WERI-Rb-1 (cell line): ENCODE data around the gene NEUROD1.

Source experiments
- DNase-seq: peaks from one replicate; pipeline ENCODE4 v3.0.0-alpha.2; 2020
- H3K27ac ChIP-seq: fragments of 250-450 bp; sonication (Bioruptor Pico); 2 replicates; pipeline ENCODE4 v1.5.1; 2020; ENCODE audit warnings: mild to moderate bottlenecking, moderate library complexity
- H3K27me3 ChIP-seq: fragments of 250-450 bp; sonication (Bioruptor Pico); 2 replicates; pipeline ENCODE4 v1.5.1; 2021; ENCODE audit warnings: mild to moderate bottlenecking, low read depth, moderate library complexity; ENCODE audit not compliant: insufficient read depth, severe bottlenecking
- H3K36me3 ChIP-seq: fragments of 250-450 bp; sonication (Bioruptor Pico); 2 replicates; pipeline ENCODE4 v1.5.1; 2020; ENCODE audit warnings: mild to moderate bottlenecking, moderate library complexity
- H3K4me3 ChIP-seq: 2 replicates; pipeline ENCODE4 v1.5.1; 2011; ENCODE audit warnings: low read depth, mild to moderate bottlenecking, control low read depth, low read length
- H3K9me3 ChIP-seq: fragments of 250-450 bp; sonication (Bioruptor Pico); 2 replicates; pipeline ENCODE4 v1.5.1; 2021; ENCODE audit warnings: mild to moderate bottlenecking, moderate library complexity; ENCODE audit not compliant: severe bottlenecking
- CTCF ChIP-seq: IDR thresholded peaks from 2 replicates; pipeline ENCODE4 v1.5.1; 2011; ENCODE audit warnings: low read depth, mild to moderate bottlenecking, control low read depth, inconsistent platforms, low read length

NEUROD1 gene

GRCh38 chr2:181639686-181640085 lies 40.6 kb downstream of the NEUROD1 start:
- DNase-seq = no peak
- no peak overlapping the region for H3K4me3 ChIP-seq
- no peak overlapping the region for H3K27ac ChIP-seq
- H3K36me3 ChIP-seq = no peaks in the 10 kb centered on the region
- TF ChIP-seq CTCF = no peak
- no peaks in the 10 kb centered on the region for H3K9me3 ChIP-seq
- no peaks in the 10 kb centered on the region for H3K27me3 ChIP-seq

GRCh38 chr2:181632733-181633401 lies 47.5 kb downstream of the NEUROD1 start:
- no peaks in the 10 kb centered on the region for H3K9me3 ChIP-seq
- no peak overlapping the region for H3K4me3 ChIP-seq
- no peak for DNase-seq
- H3K27me3 ChIP-seq = no peaks in the 10 kb centered on the region
- no peak for TF ChIP-seq CTCF
- H3K36me3 ChIP-seq = no peaks in the 10 kb centered on the region
- H3K27ac ChIP-seq = peak overlapping the region; percentile 62

- H3K27me3 ChIP-seq = no peaks in the 10 kb centered on the region
- no peak for DNase-seq
- H3K4me3 ChIP-seq = no peak overlapping the region
- H3K27ac ChIP-seq = no peak overlapping the region
- no peaks in the 10 kb centered on the region for H3K9me3 ChIP-seq
- no peak for TF ChIP-seq CTCF
- H3K36me3 ChIP-seq = no peaks in the 10 kb centered on the region
Measured at GRCh38 chr2:181628590-181629585, 51.4 kb downstream of the NEUROD1 start.

GRCh38 chr2:181627545-181627944 lies 52.8 kb downstream of the NEUROD1 start:
- Histone ChIP-seq H3K27ac (no peak overlapping the region), H3K36me3 (no peaks in the 10 kb centered on the region), H3K27me3 (no peaks in the 10 kb centered on the region), H3K4me3 (no peak overlapping the region), H3K9me3 (no peaks in the 10 kb centered on the region)
- no peak for TF ChIP-seq CTCF
- no peak for DNase-seq

GRCh38 chr2:181626671-181627070 lies 53.6 kb downstream of the NEUROD1 start:
- Histone ChIP-seq H3K27me3 (no peaks in the 10 kb centered on the region), H3K27ac (no peak overlapping the region), H3K4me3 (no peak overlapping the region), H3K36me3 (no peaks in the 10 kb centered on the region), H3K9me3 (no peaks in the 10 kb centered on the region)
- no peak for DNase-seq
- TF ChIP-seq CTCF = no peak
